CD4-positive, alpha-beta T cell treated with Interleukin-6 for 4 hours (primary cell): ENCODE results near the gene MMADHC.
"Not testable (repeated sequence)": the region's sequence is repeated elsewhere in the genome, so short reads cannot be mapped to it uniquely, and the experiment has no call there.

Source experiments
- DNase-seq: peaks from one replicate; pipeline ENCODE4 v3.0.0-alpha.2; 2020; ENCODE audit warnings: mixed read lengths

The MMADHC gene

DNA sequence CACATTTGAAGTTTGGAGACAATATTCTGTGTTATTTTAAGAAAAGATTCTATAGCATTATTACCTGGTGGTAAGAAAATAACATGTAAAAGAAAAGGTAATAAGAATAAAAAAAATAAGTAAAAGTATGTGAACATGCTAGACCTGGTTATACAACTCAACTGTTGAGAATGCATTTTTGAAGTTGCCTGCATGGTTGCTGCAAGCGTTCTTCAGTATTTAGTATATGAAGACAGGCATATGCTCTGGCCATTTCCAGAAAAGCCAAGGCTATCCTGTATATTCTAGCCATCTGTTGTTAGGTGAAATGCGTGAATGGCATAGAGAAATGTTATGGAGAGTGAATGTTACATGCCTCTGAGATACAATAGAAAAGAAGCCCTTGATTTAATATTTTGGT, 6.8 kb upstream of the MMADHC start:
- DNase-seq: no peak

DNA sequence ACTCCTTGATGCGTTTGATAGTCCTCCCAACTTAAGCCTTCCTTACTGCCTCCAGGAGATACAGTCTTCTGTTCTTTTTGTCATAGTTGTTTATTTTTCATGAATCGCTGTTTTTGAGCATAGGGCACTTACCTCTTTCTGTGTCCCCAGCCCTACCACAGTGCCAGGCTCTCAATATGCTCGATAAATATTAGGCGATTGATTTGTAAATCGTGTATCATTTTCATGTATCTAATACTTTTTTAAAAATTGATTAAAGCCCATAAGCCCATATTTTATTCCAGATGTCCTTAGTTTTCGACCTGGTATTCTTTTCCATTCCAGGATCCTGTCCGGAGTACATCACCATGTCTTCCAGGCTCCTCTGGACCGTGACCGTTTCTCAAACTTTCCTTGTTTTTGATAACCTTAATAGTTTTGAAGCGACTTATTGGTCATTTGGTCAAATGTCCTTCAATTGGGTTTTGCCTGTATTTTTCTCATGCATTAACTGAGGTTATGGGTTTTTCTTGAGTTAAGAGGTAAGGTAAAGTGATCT, 444 bp upstream of the MMADHC start:
- DNase-seq: no peak

DNA sequence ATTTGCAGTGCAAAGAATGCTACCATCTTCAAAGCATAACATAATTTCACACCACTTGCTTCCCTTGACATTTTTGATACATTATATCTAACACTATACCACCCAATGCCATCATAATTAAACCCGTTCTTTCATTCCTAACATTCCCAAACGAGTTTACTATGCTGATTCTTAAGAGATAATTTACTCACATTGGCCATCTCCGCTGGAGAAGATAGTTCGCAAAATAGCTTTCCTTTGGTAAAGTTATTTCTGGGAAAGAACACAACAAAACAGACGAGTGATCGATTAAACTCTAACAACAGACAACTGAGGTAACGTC, 716 bp downstream of the MMADHC start:
- no peak for DNase-seq

DNA sequence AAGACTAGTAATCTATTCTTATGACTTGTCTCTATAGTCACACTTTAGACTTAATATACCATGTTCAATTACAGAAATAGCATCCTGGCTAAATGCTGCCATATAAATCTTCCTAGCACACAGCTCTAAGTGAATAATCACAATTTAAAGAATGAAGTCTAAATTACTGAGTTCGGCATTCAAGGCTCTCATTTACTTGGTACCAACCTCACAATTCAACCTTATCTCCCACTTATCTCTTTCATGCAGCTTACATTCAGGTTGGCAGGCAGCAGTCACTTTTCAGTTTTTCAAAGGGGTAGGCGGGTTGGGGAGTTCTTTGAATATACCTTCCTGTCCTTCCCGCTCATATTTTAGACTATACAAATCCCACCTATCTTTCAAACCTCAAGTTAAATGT, 1.5 kb downstream of the MMADHC start:
- DNase-seq: no peak

DNA sequence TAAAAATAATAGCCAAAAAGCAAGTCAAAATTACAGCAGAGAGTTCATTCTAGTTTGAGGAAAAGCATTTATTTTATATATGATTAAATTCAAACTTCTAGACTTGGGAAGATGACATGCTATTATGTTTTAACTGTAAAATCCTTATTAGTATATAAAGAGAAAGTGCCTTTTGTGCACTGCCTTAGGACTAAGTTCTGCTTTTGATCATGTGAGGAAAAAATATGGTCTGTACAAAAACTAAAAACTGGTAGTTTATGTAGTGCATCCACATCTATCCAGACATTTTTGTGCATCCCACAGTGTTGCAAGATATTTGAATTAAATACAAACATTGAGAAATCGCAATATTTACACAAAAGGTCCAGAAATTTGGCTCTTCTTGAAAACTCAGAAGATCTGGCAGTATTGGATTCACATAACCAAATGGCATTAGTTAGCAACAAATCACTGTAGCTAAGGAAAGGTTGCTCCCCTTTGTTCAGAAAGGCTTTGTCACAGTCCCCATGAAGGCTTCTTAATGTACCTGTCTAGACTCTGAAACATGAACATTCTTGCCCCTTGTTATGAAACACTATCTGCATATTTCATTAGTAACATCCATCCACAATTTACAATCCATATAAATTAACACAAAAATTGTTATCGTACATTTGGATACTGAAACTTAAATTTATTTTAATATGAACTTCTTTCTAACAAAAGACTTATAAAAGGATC, 2.2 kb downstream of the MMADHC start:
- no peak for DNase-seq

DNA sequence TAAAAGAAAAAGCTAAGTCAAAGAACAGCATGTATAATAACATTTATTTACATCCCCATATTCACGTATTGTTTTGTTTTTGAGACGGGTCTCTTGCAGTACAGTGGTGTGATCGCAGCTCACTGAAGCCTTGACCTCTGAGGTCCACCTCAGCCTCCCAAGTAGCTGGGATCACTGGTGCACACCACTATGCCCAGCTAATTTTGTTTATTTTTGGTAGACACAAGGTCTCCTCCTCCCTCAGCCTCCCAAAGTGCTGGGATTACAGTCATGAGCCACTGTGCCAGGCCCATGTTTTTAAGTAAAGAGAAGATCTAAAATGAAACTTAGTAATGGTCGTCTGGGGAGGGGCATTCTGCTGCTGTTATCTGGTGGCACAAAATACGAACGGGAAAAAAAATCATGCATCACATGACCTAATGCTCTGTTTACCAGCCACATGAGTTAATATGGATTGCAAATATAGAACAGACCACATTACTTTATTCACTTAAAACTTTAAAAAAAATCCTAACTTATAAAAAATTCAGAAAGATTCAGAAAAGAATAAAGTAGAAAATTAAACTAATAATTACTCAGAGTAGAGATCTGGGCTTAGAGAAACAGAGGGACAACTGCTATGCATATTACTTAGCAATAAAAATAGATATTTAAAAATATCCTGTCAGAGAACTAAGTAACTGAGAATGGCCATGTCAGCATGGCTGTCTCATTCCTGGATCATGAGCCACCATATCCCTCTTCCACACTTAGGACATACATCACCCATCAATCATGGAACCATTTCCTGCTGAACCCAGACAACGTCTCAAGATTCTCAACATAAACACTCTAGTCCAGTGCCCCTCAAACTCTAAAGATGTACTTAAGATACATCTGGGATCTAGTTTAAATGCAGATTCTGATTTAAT, 7.3 kb downstream of the MMADHC start:
- no peak for DNase-seq

DNA sequence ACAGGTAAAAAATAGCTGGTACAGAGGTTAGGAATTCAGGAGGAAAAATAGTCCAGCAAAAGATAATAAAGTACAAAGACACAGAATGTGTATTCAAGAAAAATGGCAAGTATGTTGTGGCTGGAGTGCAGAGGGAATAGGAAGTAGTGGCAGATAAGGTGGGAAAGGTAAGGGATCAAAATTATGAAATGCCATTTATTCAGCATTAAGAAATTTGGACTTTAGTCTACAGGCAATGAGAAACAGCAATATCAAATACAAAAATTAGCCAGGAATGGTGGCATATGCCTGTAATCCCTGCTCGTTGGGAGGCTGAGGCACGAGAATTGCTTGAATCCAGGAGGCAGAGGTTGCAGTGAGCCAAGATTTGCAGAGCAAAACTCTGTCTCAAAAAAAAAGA, 10.3 kb downstream of the MMADHC start:
- DNase-seq: no peak

DNA sequence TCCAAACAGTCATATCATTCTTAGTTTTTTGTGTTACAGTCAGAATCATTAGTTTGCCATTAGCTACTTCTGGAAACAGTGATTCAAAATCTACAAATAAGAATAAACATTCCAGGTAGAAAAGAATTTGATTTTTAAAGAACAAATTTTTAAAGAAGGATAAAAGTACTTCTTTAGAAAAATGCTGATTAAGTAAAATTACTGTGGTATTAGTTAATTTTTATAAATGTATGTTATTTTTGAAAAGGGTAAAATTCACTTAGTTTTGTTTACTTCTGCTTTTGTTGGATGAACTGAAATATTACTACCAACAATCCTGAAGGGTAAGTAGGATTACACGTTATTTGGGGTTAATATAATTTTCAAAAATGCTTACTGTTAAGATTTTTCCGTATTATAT, 11.8 kb downstream of the MMADHC start:
- DNase-seq: no peak

DNA sequence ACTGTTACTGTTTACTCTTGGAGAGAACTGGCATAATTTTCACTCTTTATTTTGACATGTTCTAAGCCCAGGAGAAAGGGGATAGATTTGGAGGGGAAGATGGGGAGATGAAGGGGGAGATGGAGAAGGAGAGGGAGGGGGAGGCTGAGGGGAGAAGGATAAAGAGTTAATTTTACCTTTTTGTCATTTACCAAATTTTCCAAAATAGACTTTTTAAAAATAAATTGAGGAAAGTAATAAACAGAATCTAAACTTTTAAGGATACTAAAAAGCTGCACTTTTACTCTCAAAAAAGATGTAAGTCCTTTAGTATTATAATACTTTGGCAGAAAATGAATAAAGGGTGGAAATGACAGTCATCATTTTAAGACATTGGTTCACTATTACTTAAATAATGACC, 12.3 kb downstream of the MMADHC start:
- no peak for DNase-seq

DNA sequence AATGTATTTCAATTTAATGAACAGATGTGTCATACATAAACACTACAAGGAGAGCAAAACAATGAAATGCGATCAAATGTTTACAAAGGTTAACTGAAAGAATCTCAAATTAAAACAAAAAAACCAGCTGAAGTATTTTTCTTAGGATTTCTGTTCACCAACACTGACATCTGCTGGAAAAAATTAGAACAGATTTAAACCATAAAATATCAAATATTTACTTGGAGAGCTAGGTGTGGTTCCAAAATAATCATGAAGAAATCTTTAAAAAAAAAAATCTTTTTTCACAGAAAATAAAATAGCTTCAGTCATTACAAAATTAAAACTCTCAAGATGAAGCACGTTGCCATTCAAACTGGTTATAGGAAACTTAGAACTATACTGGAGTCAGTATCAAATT, 13.8 kb downstream of the MMADHC start:
- no peak for DNase-seq

DNA sequence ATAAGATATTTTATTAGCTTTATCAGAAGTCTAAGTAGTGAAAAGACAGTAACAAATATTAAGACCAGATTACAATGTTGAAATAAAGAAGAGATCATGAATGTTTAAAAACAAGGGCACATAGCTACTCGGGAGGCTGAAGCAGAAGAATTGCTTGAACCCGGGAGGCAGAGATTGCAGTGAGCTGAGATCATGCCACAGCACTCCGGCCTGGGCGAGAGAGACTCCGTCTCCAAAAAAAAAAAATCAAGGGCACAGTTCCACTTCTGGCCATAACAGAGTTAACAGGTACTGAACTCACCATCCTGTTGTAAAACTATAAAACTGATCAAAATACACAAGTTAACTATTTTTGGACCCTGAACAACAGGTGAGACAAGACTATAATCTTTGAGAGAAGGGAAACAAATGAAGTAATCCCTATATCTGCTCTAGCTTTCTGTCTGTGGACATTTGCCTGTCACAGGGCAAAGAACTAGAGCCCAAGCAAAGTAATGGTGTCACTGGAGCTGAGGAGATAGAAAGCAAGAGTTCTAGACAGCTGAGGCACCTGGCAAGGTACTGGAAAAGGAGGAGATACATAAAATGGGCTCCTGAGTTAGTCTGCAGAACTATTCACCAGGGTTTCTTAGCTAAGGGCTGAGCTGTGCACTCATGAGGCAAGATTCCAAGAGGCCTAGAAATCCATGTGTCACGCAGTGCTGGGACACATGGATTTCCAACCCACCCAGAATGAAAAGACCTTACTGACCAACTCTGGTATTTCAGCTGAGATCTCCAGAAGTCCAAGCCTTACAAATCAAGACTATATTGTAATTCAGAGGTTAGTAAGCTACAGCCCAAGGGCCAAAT, 15.2 kb downstream of the MMADHC start:
- DNase-seq: no peak

DNA sequence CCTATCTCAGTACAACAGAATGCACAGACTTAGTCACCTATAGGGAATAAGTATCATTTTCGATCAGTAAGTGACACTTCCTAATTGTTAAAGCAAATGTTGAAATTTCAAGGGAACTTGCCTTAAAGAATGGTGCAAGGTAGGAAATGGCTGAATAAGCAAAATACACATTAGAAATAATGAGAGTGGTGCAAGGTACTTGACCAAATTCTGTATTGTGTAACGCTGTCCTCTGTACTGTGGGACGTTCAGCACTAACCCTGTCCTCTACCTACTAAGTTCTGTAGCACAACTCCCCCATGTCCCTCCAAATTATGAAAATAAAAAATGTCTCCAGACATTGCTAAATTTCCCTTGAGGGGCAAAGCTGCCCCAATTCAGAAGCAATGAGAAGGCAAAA, 19.4 kb downstream of the MMADHC start:
- DNase-seq: no peak

DNA sequence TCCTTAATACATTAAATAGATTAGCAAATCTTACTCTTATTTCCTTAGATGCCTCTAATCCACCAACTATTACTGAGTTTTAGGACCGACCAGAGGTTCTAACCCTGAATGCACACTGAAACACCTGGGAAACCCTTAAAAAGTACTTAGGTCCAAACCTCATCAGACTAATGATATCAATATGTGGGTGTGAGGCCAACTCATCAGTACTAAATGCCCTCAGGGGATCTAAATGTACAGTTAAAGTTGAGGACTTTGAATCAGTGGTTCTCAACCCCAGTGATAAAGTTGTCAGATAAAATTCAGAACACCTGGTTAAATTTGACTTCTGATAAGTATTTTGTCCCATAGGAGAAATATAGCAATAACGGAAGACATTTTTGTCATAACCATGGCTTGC, 20.9 kb downstream of the MMADHC start:
- no peak for DNase-seq

DNA sequence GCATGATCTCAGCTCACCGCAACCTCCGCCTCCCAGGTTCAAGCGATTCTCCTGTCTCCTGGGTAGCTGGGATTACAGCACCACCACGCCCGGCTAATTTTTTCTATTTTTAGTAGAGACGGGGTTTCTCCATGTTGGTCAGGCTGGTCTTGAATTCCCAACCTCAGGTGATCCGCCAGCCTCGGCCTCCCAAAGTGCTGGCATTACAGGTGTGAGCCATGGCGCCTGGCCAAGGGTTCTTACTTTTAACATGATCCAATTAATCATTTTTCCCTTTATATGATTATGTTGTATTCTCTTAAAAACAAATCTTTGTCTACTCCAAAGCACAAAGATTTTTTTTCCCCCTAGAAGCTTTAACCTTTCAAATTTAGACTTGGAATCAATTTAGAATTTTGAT, 21.9 kb downstream of the MMADHC start:
- not testable (repeated sequence) for DNase-seq

DNA sequence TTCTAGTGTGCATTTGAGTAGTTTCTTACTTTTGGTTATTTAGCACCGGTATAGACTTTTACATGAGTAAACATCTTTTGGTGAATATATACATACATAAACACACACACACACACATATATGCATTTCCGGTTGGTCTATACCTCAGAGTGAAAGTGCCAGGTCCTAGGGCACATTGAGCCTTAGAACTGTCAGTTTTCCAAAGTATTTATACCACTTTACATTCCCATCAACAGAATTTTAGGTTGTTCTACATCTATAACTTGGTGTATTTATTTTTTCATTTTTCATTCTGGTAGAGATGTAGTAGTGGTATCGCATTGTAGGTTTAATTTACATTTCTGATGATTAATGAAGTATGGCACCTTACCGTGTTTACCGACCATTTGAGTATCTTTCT, 22.6 kb downstream of the MMADHC start:
- DNase-seq: no peak

DNA sequence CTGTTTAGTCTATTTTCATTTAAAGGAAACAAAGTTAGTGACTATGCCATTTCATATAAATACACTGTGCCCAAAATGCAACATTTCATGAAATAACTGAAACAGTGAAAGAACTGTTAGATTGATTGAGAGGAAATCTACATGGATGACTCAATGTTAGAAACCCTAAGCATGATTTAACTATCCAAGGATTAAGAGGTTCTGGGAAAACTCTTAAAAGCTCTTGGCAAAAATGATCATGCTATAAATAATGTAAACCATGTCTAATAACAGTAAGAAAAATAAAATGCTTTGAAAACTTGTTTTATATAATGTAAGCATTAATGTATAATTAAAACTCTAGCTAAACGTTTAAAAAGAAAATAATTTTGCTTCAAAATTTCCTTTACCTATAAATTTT, 23.5 kb downstream of the MMADHC start:
- no peak for DNase-seq

DNA sequence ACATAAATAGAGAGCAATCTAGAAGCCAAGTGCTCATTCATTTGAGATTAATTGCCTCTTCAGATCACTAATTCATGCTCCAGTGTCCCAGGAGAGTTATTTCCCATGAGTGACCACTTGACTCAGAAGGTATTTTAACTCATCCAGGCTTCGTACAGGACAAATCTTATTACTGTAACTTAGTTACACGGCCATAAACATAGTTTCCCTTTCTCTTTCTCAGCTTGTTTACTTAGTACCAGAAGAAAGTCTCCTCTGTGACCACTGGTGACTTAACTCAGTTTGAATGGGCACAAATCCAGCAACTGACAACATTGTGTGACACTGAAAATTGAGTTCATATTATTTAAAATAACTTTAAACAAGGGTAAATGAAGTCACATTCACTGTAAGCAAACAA, 25.3 kb downstream of the MMADHC start:
- DNase-seq: no peak

DNA sequence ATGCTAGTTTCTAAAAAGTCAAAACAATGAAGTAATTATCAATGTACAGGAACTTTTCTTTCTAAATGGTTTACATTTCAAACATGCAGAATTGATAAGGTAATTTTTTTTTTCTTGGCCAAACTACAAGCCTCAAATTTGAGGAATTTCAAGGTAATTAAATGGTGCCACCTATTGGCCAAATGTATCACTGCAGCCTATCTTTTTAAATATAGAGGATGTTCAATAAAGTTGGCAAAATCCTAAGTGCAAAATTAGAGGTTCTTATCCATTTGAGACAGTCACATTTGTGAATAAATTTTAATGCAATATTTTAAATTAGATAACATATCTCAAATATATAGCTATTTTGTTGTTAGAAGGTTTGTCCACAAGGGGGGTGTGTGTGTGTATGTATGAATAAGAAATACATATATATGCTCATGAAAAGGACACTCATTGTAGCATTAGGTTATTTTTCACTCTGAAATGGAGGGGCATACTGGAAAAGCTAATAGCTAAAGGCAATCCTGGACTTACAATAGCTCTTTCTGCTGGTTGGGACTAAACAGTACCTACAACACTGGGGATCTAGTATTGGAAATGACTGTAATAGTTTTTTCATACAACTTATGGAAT, 26.2 kb downstream of the MMADHC start:
- DNase-seq: peak; percentile 25

DNA sequence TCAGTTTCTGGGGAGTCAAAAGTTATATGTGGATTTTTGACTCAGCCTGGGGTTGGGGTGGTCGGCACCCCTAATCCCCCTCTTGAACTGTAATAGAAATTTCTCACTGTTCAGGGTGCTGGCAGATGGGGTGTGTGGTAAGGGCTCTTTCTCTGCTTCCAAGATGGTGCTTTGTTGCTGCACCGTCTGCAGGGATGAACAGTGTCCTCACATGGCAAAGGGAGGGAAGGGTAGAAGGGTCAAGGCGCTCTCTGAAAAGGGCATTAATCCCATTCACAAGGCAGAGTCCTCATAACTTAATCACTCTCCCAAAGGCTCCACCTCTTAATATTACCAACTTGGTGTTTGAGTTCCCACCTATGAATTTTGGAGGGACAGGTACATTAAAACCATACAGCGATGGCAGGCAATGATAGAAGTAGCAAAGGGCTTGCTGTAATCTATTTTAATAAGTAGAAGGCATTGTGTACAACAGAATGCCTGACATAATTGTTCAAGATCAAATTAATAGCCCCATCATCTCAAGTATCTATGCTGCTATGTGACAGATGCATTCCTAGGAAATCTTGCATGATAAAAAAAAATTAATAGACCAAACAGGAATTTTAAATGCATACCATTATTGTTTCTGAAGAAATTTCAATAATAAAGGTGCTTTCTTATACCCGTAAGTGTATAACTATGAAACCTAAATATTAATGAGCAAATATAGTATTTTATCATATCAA, 28.1 kb downstream of the MMADHC start:
- DNase-seq: no peak

DNA sequence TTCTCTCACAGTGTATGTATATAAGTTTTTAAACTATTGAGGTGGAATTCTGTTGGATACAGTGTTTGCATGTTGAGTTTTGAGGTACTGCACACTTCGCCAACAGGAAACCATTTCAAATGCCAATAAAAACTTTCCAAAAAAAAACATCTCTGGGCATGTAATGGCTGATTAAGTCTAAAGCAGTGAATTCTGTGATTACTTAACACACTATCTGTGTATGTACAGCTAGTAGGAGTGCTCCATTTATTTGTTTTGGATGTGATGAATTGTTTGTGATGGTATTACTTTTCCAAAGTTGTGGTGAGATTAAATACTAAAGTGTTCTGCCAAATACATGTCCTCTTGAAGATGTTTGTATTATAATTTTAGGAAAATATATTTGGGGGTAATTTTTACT, 31.1 kb downstream of the MMADHC start:
- no peak for DNase-seq

DNA sequence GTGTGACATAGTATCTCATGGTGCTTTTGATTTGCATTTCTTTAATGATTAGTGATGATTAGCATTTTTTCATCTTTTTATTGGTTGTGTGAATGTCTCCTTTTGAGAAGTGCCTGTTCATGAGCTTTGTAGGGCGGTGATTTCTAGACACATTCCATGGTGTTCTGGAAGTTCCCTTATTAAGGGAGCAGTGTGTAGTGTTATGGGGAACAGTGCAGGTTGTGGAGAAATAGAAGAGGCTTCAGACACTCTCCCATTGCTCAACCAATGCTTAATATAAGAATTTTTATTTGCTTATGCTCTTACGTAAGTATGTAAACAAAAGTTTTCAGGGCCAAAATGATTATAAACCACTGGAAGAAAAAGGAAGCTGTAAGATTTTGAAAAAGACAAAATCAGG, 34.7 kb downstream of the MMADHC start:
- DNase-seq: no peak

DNA sequence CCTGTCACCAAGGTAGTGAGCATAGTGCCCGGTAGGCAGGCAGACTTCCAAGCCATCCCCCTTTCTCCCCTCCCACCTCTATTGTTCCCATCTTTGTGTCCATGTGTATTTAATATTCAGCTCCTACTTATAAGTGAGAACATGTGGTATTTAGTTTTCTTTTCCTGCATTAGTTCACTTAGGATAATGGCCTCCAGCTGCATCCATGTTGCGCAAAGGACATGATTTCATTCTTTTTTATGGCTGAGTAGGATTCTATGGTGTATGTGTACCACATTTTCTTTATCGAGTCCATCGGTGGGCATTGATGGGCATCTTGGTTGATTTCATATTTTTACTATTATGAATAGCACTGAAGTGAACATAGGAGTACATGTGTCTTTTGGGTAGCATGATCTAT, 35.3 kb downstream of the MMADHC start:
- DNase-seq: no peak
